K562 (cell line): ENCODE results near the gene ZNF280D.

Experiments used
- ADNP ChIP-seq: fragments of 200-800 bp; sonication (Bioruptor generic); IDR thresholded peaks from 2 replicates; pipeline ENCODE4 v1.6.1; 2016; ENCODE audit warnings: missing genetic modification characterization, missing compliant biosample characterization
- AFF4 ChIP-seq: sonication (generic); formaldehyde crosslinking; IDR thresholded peaks from 2 replicates; pipeline ENCODE4 v1.8.0; 2023; ENCODE audit warnings: mild to moderate bottlenecking, missing genetic modification reagents
- CTCF ChIP-seq, 3 experiments: IDR thresholded peaks in 2 of 3; conservative IDR thresholded peaks in 1 of 3; 2 replicates each; pipeline ENCODE4 v1.5.1; 2011 to 2012; ENCODE audit warnings: low read length in 3 of 3, mild to moderate bottlenecking in 3 of 3, control low read depth in 2 of 3, improper control_type of control experiment in 1 of 3, inconsistent platforms in 1 of 3, low read depth in 1 of 3, mixed read lengths in 1 of 3, moderate library complexity in 1 of 3; ENCODE audit not compliant: insufficient read depth in 2 of 3
- MAFK ChIP-seq: IDR thresholded peaks from 2 replicates; pipeline ENCODE4 v1.6.1; 2011; ENCODE audit warnings: low read length, improper control_type of control experiment
- NFXL1 ChIP-seq: fragments of 450-650 bp; formaldehyde crosslinking; IDR thresholded peaks from 2 replicates; pipeline ENCODE4 v1.4.0; 2021; ENCODE audit warnings: mild to moderate bottlenecking
- SP1 ChIP-seq: sonication (generic); formaldehyde crosslinking; IDR thresholded peaks from 2 replicates; pipeline ENCODE4 v1.8.1; 2022; ENCODE audit warnings: mild to moderate bottlenecking, missing genetic modification reagents
- YY1 ChIP-seq, 3 experiments: IDR thresholded peaks; 2 replicates each; pipeline ENCODE4 v1.6.1; 2011; ENCODE audit warnings: low read length in 2 of 3, mild to moderate bottlenecking in 2 of 3, moderate library complexity in 2 of 3, borderline replicate concordance in 1 of 3, control low read depth in 1 of 3, low read depth in 1 of 3; ENCODE audit not compliant: insufficient read depth in 3 of 3, insufficient replicate concordance in 2 of 3, control insufficient read depth in 1 of 3, insufficient read length in 1 of 3; ENCODE audit errors: extremely low read depth in 1 of 3
- ZC3H11A ChIP-seq: IDR thresholded peaks from 2 replicates; pipeline ENCODE4 v1.6.1; 2012; ENCODE audit warnings: low read depth, low read length, improper control_type of control experiment

GRCh38 chr15:56739474-56739873 lies 6.2 kb upstream of the ZNF280D start:
- no peak for TF ChIP-seq MAFK
- TF ChIP-seq ADNP (tag), result no peak
- no peak; a peak in 1 of 6 replicates for TF ChIP-seq CTCF (IDR thresholded peaks at IDR 0.05 in 2 of 3, conservative IDR thresholded peaks at IDR 0.05 in 1 of 3; ENCODE audit: insufficient read depth in 2 of 3, low read depth in 1 of 3, low read length in 3 of 3)
- no peak for TF ChIP-seq SP1 (CRISPR knock-in tag)
- no peak for TF ChIP-seq ZC3H11A
- no peak for TF ChIP-seq AFF4 (CRISPR knock-in tag)
- TF ChIP-seq NFXL1 (CRISPR knock-in tag), result no peak
- no peak for TF ChIP-seq YY1 (IDR thresholded peaks at IDR 0.05; ENCODE audit: borderline replicate concordance in 1 of 3, control insufficient read depth in 1 of 3, extremely low read depth in 1 of 3, insufficient read depth in 3 of 3, insufficient read length in 1 of 3, insufficient replicate concordance in 2 of 3, low read depth in 1 of 3, low read length in 2 of 3)
